ENCODE data around the gene PARP3.
"Not testable (repeated sequence)": the region's sequence is repeated elsewhere in the genome, so short reads cannot be mapped to it uniquely, and the experiment has no call there.

PARP3 gene

GRCh38 chr3:51985063-51985462 lies 42.9 kb downstream of the PARP3 start:
- DNase-seq (ENCODE audit: low read depth in 2 of 2): no peak

DNA sequence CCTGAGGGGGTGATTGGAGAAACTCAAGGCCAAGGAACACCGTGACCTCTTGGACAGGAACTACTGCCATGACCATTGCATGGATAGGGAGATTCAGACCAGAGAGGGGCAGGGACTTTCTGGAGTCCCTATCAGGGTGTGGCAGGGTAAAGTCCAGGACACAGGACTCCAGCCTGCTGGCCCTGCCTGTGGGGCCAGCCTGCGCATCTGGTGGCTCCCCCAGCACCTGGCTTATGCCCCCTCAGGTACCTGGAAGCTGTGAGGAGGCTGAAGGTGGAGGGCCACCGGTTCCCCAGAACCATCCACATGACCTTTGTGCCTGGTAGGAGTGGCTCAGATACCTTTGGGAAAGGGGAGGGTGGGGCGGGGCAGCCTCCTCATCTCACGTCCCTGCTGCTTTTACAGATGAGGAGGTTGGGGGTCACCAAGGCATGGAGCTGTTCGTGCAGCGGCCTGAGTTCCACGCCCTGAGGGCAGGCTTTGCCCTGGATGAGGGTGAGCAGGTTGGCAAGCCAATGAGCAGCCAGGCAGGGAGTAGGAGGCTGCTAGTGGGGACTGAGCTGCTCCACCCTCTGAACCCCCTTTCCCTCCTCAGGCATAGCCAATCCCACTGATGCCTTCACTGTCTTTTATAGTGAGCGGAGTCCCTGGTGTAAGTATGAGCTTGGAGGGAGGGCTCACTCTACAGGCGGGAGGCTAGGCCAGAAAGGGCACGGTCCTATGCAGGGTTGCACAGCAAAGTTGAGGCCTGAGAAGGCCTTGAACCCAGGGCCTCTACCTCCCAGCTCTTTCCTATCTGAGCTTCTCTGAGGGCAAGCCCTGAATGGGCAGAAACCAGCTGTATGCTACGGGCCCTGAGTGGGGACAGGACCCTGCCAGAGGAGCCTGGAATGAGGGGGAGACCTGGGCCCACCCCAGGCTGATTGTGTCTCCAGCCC lies 44.1 kb downstream of the PARP3 start:
- DNase-seq (ENCODE audit: low read depth in 2 of 2): no peak

- DNase-seq (ENCODE audit: low read depth in 2 of 2): no peak
These were observed 45.4 kb downstream of the PARP3 start for GRCh38 chr3:51987568-51987967.

- DNase-seq (ENCODE audit: low read depth in 2 of 2): no peak
These were observed 46.4 kb downstream of the PARP3 start for GRCh38 chr3:51988286-51989146.

- DNase-seq (ENCODE audit: low read depth in 2 of 2): not testable (repeated sequence)
These were observed 48.4 kb downstream of the PARP3 start for GRCh38 chr3:51990501-51990971.

GRCh38 chr3:51992017-51992682 lies 50.0 kb downstream of the PARP3 start:
- no peak for DNase-seq (ENCODE audit: low read depth in 2 of 2)

- not testable (repeated sequence) for DNase-seq (ENCODE audit: low read depth in 2 of 2)
These were observed 51.5 kb downstream of the PARP3 start for GRCh38 chr3:51993657-51994056.

- DNase-seq (ENCODE audit: low read depth in 2 of 2): no peak
These were observed 52.4 kb downstream of the PARP3 start for GRCh38 chr3:51994530-51994929.

DNA sequence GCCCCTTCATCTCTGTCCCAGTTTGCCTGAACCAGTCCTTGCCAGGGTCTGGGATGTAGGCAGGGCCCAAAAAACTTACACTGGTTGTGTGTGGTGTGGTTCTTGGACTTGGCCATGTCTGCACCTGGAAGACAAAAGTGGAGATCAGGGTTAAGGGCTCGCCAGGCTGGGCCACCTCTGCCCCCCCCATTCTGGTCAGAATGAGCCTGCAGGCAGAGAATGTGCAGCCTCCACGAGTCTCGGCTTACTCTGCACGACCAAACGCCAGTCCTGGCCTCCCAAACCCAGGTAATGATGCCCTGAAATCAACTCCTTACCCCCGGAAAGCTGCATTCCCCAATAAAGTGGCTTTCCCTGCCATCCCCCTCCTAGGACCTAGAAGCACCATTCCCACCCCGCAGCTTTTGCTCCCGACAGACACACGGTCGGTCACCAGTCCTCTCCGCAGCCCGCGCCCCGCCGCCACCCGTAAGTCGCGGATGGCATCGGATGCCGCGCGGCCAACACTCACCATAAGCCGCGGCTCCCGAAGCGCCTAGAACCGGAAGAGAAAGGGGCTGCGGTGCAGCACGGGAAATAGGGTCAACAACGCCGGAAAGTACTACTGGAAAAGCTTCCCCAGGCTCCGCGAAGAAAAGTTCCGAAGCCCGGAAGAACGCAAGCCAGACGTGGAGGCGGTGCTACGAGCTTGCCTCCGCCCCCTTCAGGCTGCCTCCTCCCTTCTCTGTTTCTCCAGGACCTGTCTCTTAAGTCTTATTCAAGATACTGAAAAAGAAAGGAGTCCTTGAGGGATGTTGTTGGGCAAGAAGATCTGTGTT lies 53.4 kb downstream of the PARP3 start, which contains the start of gene RPL29:
Gene RPL29, minus strand, starts transcription at position 550 of the 818 bp plus-strand sequence. Its CDS starts 434 bp downstream, at position 116.
- DNase-seq (ENCODE audit: low read depth in 2 of 2): peak; percentile 88 to 90

DNA sequence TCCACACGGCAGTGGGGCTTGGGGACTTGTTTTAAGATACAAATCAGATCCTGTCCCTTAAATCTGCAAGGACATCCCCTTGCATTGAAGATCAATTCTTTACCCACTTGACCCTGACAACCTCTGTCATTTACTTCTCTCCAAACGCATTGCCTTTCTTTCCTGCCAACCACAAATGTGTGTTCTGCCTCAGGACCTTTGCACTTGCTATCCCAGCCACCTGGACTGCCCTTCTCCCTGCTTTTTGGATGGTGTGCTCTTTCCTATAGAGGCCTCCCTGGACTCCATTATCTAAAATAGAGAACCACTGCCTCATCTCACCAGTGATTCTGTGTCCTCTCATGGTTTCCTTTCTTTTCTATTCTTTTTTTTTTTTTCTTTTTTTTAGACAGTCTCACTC lies 55.0 kb downstream of the PARP3 start:
- no peak for DNase-seq (ENCODE audit: low read depth in 2 of 2)

DNA sequence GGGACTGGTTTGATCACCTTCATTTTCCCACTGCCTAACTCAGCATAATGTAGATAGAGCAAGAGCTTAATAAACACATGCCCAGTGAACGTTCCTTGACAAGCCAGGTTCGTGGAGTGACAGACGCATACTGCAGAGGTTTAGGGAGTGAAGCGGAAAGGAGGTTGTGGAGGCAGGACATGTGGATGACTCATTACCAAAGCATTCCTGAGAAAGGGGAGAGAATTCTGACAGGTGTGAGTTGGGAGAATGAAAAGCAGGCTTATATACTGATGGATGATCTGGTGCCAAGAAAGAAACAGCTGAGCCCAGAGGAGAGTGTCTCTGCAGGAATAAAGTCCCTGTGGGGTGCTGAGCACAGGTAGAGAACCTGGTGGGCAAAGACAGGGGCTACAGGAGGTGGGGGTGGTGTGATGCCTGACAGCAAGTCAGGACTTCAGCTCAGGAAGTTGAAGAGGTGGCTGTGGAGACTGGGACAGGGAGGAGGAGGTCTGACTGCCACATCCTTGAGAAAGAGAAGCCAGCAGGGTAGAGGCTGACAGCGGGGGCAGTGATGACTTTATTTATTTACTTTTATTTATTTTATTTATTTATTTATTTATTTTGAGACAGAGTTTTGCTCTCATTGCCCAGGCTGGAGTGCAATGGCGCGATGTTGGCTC lies 55.9 kb downstream of the PARP3 start:
- DNase-seq (ENCODE audit: low read depth in 2 of 2): no peak

All from fibroblast of skin of left quadriceps (primary cell).